ENCODE measurements around the gene DKK3. TPM values are rescaled to one million over a fixed set of nuclear protein-coding genes. Genes with fewer than 3 reads are reported as not detected.

DKK3 gene
- total RNA-seq, 2 donors from 2014 or later: 732 to 847 TPM

- no peaks in the 10 kb centered on the region for H3K36me3 ChIP-seq
- H3K27ac ChIP-seq: peak overlapping the region; percentile 86
- H3K27me3 ChIP-seq (replicated peaks; ENCODE audit: insufficient read depth): no peaks in the 10 kb centered on the region
- no peaks in the 10 kb centered on the region for H3K9me3 ChIP-seq
- peaks cover 11 to 51% of the 10 kb centered on the region in 2 donors for H3K4me1 ChIP-seq (ENCODE audit: control insufficient read depth in 1 of 2, low read depth in 2 of 2)
- no peak for ATAC-seq (ENCODE audit: insufficient number of reproducible peaks, low FRiP score, low read depth)
- peak overlapping the region; percentile 73 for H3K4me3 ChIP-seq
- no peak for DNase-seq (ENCODE audit: low spot score)
- TF ChIP-seq CTCF (IDR thresholded peaks at IDR 0.05): no peak
Measured at GRCh38 chr11:12007230-12007593, 1.2 kb downstream of the DKK3 start.

GRCh38 chr11:12006552-12007229 lies 1.7 kb downstream of the DKK3 start:
- Histone ChIP-seq H3K4me3 (peak overlapping the region; percentile 73), H3K9me3 (no peaks in the 10 kb centered on the region), H3K27ac (peak overlapping the region; percentile 86), H3K4me1 (ENCODE audit: control insufficient read depth in 1 of 2, low read depth in 2 of 2) (peaks cover 11 to 51% of the 10 kb centered on the region in 2 donors), H3K27me3 (replicated peaks; ENCODE audit: insufficient read depth) (no peaks in the 10 kb centered on the region), H3K36me3 (peaks cover 5% of the 10 kb centered on the region)
- no peak for DNase-seq (ENCODE audit: low spot score)
- no peak for ATAC-seq (ENCODE audit: insufficient number of reproducible peaks, low FRiP score, low read depth)
- TF ChIP-seq CTCF (IDR thresholded peaks at IDR 0.05): no peak

- H3K4me3 ChIP-seq: peak overlapping the region; percentile 6
- no peak for TF ChIP-seq CTCF (IDR thresholded peaks at IDR 0.05)
- peaks cover 5% of the 10 kb centered on the region for H3K36me3 ChIP-seq
- H3K9me3 ChIP-seq: no peaks in the 10 kb centered on the region
- ATAC-seq (ENCODE audit: insufficient number of reproducible peaks, low FRiP score, low read depth): no peak
- DNase-seq (ENCODE audit: low spot score): no peak
- H3K4me1 ChIP-seq (ENCODE audit: control insufficient read depth in 1 of 2, low read depth in 2 of 2): peaks cover 11 to 51% of the 10 kb centered on the region in 2 donors
- peak overlapping the region; percentile 53 to 55 for H3K27ac ChIP-seq
- no peaks in the 10 kb centered on the region for H3K27me3 ChIP-seq (replicated peaks; ENCODE audit: insufficient read depth)
Measured at GRCh38 chr11:12005476-12005875, 3.0 kb downstream of the DKK3 start.

GRCh38 chr11:12005061-12005460 lies 3.4 kb downstream of the DKK3 start:
- H3K4me1 ChIP-seq (ENCODE audit: control insufficient read depth in 1 of 2, low read depth in 2 of 2): peaks cover 11 to 50% of the 10 kb centered on the region in 2 donors
- H3K36me3 ChIP-seq: peaks cover 5% of the 10 kb centered on the region
- no peaks in the 10 kb centered on the region for H3K9me3 ChIP-seq
- H3K4me3 ChIP-seq: peak overlapping the region; percentile 6
- H3K27ac ChIP-seq: peak overlapping the region; percentile 53 to 55
- DNase-seq (ENCODE audit: low spot score): no peak
- H3K27me3 ChIP-seq (replicated peaks; ENCODE audit: insufficient read depth): no peaks in the 10 kb centered on the region
- no peak for ATAC-seq (ENCODE audit: insufficient number of reproducible peaks, low FRiP score, low read depth)
- TF ChIP-seq CTCF (IDR thresholded peaks at IDR 0.05): no peak

GRCh38 chr11:12003815-12004214 lies 4.6 kb downstream of the DKK3 start:
- ATAC-seq (ENCODE audit: insufficient number of reproducible peaks, low FRiP score, low read depth): no peak
- TF ChIP-seq CTCF (IDR thresholded peaks at IDR 0.05): no peak
- Histone ChIP-seq H3K9me3 (no peaks in the 10 kb centered on the region), H3K36me3 (peaks cover 5% of the 10 kb centered on the region), H3K27me3 (replicated peaks; ENCODE audit: insufficient read depth) (no peaks in the 10 kb centered on the region), H3K4me1 (ENCODE audit: control insufficient read depth in 1 of 2, low read depth in 2 of 2) (peaks cover 11 to 47% of the 10 kb centered on the region in 2 donors), H3K4me3 (no peak overlapping the region), H3K27ac (peak overlapping the region; percentile 53 to 55)
- DNase-seq (ENCODE audit: low spot score): no peak

Data from thoracic aorta (tissue), 2 donors.